ENCODE measurements around the gene SUPT3H.
A peak's percentile ranks its signal among the peaks of the same experiment; 100 is the strongest.
"Not testable (repeated sequence)": the region's sequence is repeated elsewhere in the genome, so short reads cannot be mapped to it uniquely, and the experiment has no call there.

The SUPT3H gene

GRCh38 chr6:45047573-45047972 lies 330.2 kb downstream of the SUPT3H start:
- no peak for DNase-seq

GRCh38 chr6:45045253-45045601 lies 332.5 kb downstream of the SUPT3H start:
- no peak for DNase-seq

GRCh38 chr6:45044510-45045252 lies 333.1 kb downstream of the SUPT3H start:
- no peak for DNase-seq

- no peak for DNase-seq
These were observed 333.6 kb downstream of the SUPT3H start for GRCh38 chr6:45044086-45044485.

- DNase-seq = not testable (repeated sequence)
These were observed 335.1 kb downstream of the SUPT3H start for GRCh38 chr6:45042673-45043072.

GRCh38 chr6:45038226-45038625 lies 339.5 kb downstream of the SUPT3H start:
- DNase-seq = no peak

GRCh38 chr6:45036103-45036502 lies 341.6 kb downstream of the SUPT3H start:
- DNase-seq = no peak

- no peak for DNase-seq
These were observed 345.3 kb downstream of the SUPT3H start for GRCh38 chr6:45032426-45032825.

- no peak for DNase-seq
These were observed 346.1 kb downstream of the SUPT3H start for GRCh38 chr6:45031601-45032000.

- no peak for DNase-seq
These were observed 350.6 kb downstream of the SUPT3H start for GRCh38 chr6:45027126-45027525.

- no peak for DNase-seq
These were observed 351.7 kb downstream of the SUPT3H start for GRCh38 chr6:45026003-45026516.

GRCh38 chr6:45024610-45025009 lies 353.1 kb downstream of the SUPT3H start:
- DNase-seq = no peak

GRCh38 chr6:45021676-45022075 lies 356.1 kb downstream of the SUPT3H start:
- DNase-seq = peak; percentile 41

- DNase-seq = no peak
These were observed 365.0 kb downstream of the SUPT3H start for GRCh38 chr6:45012687-45013086.

GRCh38 chr6:45009576-45009975 lies 368.2 kb downstream of the SUPT3H start:
- no peak for DNase-seq

GRCh38 chr6:45006893-45007292 lies 370.8 kb downstream of the SUPT3H start:
- no peak for DNase-seq

- DNase-seq = no peak
These were observed 373.8 kb downstream of the SUPT3H start for GRCh38 chr6:45003961-45004360.

GRCh38 chr6:45003387-45003786 lies 374.3 kb downstream of the SUPT3H start:
- no peak for DNase-seq

- peak; percentile 3 for DNase-seq
These were observed 375.2 kb downstream of the SUPT3H start for GRCh38 chr6:45002390-45003105.

GRCh38 chr6:45001663-45002062 lies 376.1 kb downstream of the SUPT3H start:
- DNase-seq = no peak

- no peak for DNase-seq
These were observed 376.9 kb downstream of the SUPT3H start for GRCh38 chr6:45000833-45001232.

GRCh38 chr6:44999066-44999465 lies 378.7 kb downstream of the SUPT3H start:
- no peak for DNase-seq

- no peak for DNase-seq
These were observed 382.1 kb downstream of the SUPT3H start for GRCh38 chr6:44995486-44996132.

- DNase-seq = no peak
These were observed 388.3 kb downstream of the SUPT3H start for GRCh38 chr6:44989391-44989790.

Measured in central memory CD4-positive, alpha-beta T cell (primary cell).